ENCODE results near the gene HRG. TPM values are rescaled to one million over a fixed set of nuclear protein-coding genes. Genes with fewer than 3 reads are reported as not detected.

Gene HRG
- polyA plus RNA-seq, 1 donor (not counting 4 experiments of a cell fraction or from before 2014, with no cell fraction given), result 0.03 TPM

DNA sequence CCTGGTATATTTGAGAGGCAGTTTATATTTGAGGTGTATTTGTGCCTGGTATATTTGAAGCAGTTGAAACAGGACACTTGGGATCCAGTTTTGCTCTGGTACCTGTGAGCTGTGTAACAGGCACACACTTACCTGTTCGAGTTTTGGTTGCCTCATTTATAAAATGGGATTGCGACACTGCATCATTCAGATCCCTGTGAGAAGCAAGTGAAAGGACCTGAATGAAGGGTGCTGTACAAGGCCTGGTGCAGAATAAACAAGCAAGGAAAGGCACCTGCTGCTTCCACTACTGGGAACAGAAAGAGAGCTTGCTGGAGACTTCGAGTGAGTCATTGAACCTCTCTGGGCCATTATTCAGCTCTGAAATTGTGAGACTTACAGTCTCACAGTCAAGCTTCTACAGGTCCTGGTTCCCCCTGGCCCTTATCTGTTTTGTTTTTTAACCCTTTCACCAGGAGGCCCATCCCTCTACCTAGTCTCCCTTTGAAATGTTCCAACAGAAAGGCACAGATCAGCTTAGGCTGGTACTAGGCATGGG is 14.1 kb upstream of the HRG start:
- H3K9me1 ChIP-seq (ENCODE audit: control insufficient read depth, extremely low read depth, insufficient read depth, low read length), result peaks cover 3% of the 10 kb centered on the region
- DNase-seq (ENCODE audit: low read depth, low spot score), result no peak
- H3K36me3 ChIP-seq (ENCODE audit: control insufficient read depth in 2 of 2, extremely low read depth in 1 of 2, insufficient read depth in 2 of 2, low read length in 2 of 2), result no peaks in the 10 kb centered on the region
- no peak overlapping the region for H3K9ac ChIP-seq (ENCODE audit: control insufficient read depth, extremely low read depth, insufficient read depth, low read length)
- no peaks in the 10 kb centered on the region for H4K20me1 ChIP-seq (ENCODE audit: control insufficient read depth, extremely low read depth, insufficient read depth, low read length)
- H3K27me3 ChIP-seq (ENCODE audit: control insufficient read depth, extremely low read depth, insufficient read depth, low read length), result no peaks in the 10 kb centered on the region
- H3K4me2 ChIP-seq (ENCODE audit: control insufficient read depth, extremely low read depth, insufficient read depth, low read depth, low read length), result no peak overlapping the region
- H3K79me2 ChIP-seq (ENCODE audit: control insufficient read depth, insufficient read depth, low read length), result no peaks in the 10 kb centered on the region
- H3K4me3 ChIP-seq (ENCODE audit: control insufficient read depth in 2 of 3, extremely low read depth in 1 of 3, insufficient read depth in 2 of 3, low read depth in 1 of 3, low read length in 3 of 3), result no peak overlapping the region
- dilution Hi-C loops (cut with MboI; ENCODE audit: extremely low pct_ligation_motif_present, low sequenced_read_pairs), result no loop called here
- no peak overlapping the region for H2AFZ ChIP-seq (ENCODE audit: control insufficient read depth, low read length)
- H3K4me1 ChIP-seq (ENCODE audit: control insufficient read depth, extremely low read depth, insufficient read depth, low read length), result peaks cover 7% of the 10 kb centered on the region
- FAIRE-seq, result peak; percentile 26
- H3K27ac ChIP-seq (ENCODE audit: control insufficient read depth, insufficient read depth, low read length), result no peak overlapping the region
- no peaks in the 10 kb centered on the region for H3K9me3 ChIP-seq (ENCODE audit: control insufficient read depth, low read depth, low read length)
- no peak for TF ChIP-seq EZH2 (IDR thresholded peaks at IDR 0.05; ENCODE audit: low read length)
- no peak for TF ChIP-seq CTCF (optimal IDR thresholded peaks at IDR 0.05 in 1 of 3, IDR thresholded peaks at IDR 0.05 in 1 of 3, conservative IDR thresholded peaks at IDR 0.05 in 1 of 3; ENCODE audit: extremely low read depth in 1 of 3, insufficient read depth in 2 of 3, low read length in 3 of 3)

DNA sequence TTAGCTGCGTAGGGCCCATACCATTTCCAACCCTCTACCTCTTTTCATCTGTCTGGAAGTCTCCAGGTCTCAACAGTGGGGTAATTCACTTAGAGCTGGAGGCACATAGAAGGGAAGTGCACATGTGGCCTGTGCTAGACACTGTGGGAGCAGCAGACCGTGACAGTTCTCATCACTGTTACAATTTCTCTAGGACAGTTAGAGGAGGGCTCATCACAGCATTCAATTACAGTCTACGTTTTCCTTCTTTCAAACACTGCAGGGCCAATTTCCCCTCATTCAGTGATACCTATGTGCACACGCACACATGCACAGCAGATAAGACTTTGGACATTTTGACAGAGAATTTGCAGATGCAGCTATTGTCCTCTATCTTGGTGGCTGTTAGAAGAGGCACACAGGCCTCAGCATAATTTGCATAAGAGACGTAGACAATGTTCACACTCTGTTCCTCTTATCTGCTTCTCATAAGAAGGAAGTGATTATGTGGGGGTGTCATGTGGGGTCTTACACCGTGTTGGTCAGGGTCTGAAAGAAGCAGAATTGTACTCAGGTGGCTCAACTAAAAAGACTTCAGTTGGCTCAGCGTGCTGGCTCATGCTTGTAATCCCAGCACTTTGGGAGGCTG is 12.6 kb upstream of the HRG start:
- DNase-seq (ENCODE audit: low read depth, low spot score), result no peak
- H3K9ac ChIP-seq (ENCODE audit: control insufficient read depth, extremely low read depth, insufficient read depth, low read length), result no peak overlapping the region
- peaks cover 7% of the 10 kb centered on the region for H3K4me1 ChIP-seq (ENCODE audit: control insufficient read depth, extremely low read depth, insufficient read depth, low read length)
- no peak overlapping the region for H3K27ac ChIP-seq (ENCODE audit: control insufficient read depth, insufficient read depth, low read length)
- no peak overlapping the region for H3K4me2 ChIP-seq (ENCODE audit: control insufficient read depth, extremely low read depth, insufficient read depth, low read depth, low read length)
- H3K79me2 ChIP-seq (ENCODE audit: control insufficient read depth, insufficient read depth, low read length), result no peaks in the 10 kb centered on the region
- dilution Hi-C loops (cut with MboI; ENCODE audit: extremely low pct_ligation_motif_present, low sequenced_read_pairs), result no loop called here
- FAIRE-seq, result no peak
- no peak for TF ChIP-seq CTCF (optimal IDR thresholded peaks at IDR 0.05 in 1 of 3, IDR thresholded peaks at IDR 0.05 in 1 of 3, conservative IDR thresholded peaks at IDR 0.05 in 1 of 3; ENCODE audit: extremely low read depth in 1 of 3, insufficient read depth in 2 of 3, low read length in 3 of 3)
- TF ChIP-seq EZH2 (IDR thresholded peaks at IDR 0.05; ENCODE audit: low read length), result no peak
- no peak overlapping the region for H3K4me3 ChIP-seq (ENCODE audit: control insufficient read depth in 2 of 3, extremely low read depth in 1 of 3, insufficient read depth in 2 of 3, low read depth in 1 of 3, low read length in 3 of 3)
- H3K9me1 ChIP-seq (ENCODE audit: control insufficient read depth, extremely low read depth, insufficient read depth, low read length), result peaks cover 3% of the 10 kb centered on the region
- no peaks in the 10 kb centered on the region for H3K27me3 ChIP-seq (ENCODE audit: control insufficient read depth, extremely low read depth, insufficient read depth, low read length)
- no peaks in the 10 kb centered on the region for H3K36me3 ChIP-seq (ENCODE audit: control insufficient read depth in 2 of 2, extremely low read depth in 1 of 2, insufficient read depth in 2 of 2, low read length in 2 of 2)
- H3K9me3 ChIP-seq (ENCODE audit: control insufficient read depth, low read depth, low read length), result no peaks in the 10 kb centered on the region
- H2AFZ ChIP-seq (ENCODE audit: control insufficient read depth, low read length), result no peak overlapping the region
- no peaks in the 10 kb centered on the region for H4K20me1 ChIP-seq (ENCODE audit: control insufficient read depth, extremely low read depth, insufficient read depth, low read length)

All from keratinocyte (primary cell).